Adrenal gland (tissue), 5 donors: Measurements from ENCODE around the gene AHNAK2.

Experiments used
- CTCF ChIP-seq, 6 experiments: fragments of 450-650 bp in 4 of 6; fragments of 200-600 bp in 2 of 6; sonication (generic) in 1 of 6; IDR thresholded peaks; 1 replicate in 5 of 6; 2 replicates in 1 of 6; pipeline versions ENCODE4 v1.5.1 to v1.8.0; 2016 to 2021; ENCODE audit warnings: antibody characterized with exemption in 6 of 6, mild to moderate bottlenecking in 2 of 6, moderate library complexity in 1 of 6
- POLR2A ChIP-seq, 2 donors: fragments of 450-650 bp; IDR thresholded peaks; one replicate each; pipeline ENCODE4 v1.6.1; 2017; ENCODE audit warnings: antibody characterized with exemption in 2 of 2, mild to moderate bottlenecking in 2 of 2, moderate library complexity in 1 of 2
- donor health status: DM: no; HTN: no; CAD: no.

- TF ChIP-seq CTCF (IDR thresholded peaks at IDR 0.05) (no peak), POLR2A (IDR thresholded peaks at IDR 0.05) (no peak)
Measured at GRCh38 chr14:104996483-104996882, 18.3 kb upstream of the AHNAK2 start.
